ENCODE data around the gene ARHGEF16. TPM values are rescaled to one million over a fixed set of nuclear protein-coding genes. Genes with fewer than 3 reads are reported as not detected.

Gene ARHGEF16
- total RNA-seq, 1 donor from 2014 or later = 0.89 TPM

- intact Hi-C loops (cut with DNase I) = no loop called here
- ATAC-seq (ENCODE audit: poor library complexity) (no peak), DNase-seq (no peak)
These were observed 35.7 kb downstream of the ARHGEF16 start for GRCh38 chr1:3490046-3490745.

GRCh38 chr1:3491291-3492246 is 37.1 kb downstream of the ARHGEF16 start:
- ATAC-seq (ENCODE audit: poor library complexity) (peak; percentile 90), DNase-seq (peak; percentile 89)
- intact Hi-C loops (cut with DNase I) = loop anchor here (1.0 kb wide), 1 partner anchor 130 kb away; no protein-coding TSS in a partner anchor

DNA sequence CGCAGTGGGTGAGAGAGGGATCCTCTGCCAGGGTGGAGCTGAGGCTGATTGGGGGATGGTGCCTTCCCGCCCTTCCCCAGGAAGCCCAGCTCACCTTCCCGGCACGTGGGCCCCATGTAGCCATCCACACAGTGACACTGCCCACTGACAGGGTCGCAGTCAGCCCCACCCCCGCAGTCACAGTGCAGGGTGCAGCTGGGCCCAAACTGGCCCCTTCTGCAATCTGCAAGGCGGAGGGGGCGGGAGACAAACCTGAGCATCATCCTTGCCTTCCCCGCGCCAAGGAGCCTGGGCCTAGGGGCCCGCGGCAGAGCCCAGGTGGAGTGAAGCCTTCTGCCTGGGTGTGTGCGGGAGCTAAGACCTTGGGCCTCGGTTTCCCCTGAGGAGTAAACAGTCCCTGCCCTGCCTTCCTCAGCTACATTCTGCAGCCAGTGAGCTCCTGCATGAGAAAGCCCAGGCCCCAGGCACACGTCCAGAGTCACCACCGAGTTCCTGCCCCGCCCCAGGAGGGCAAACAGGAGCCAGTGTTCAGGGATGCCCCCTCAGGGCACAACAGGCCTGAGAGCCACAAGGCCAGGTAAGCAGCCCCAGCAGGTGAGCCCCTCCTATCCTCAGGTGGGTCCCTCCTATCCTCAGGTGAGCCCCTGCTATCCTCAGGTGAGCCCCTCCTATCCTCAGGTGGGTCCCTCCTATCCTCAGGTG is 38.2 kb downstream of the ARHGEF16 start:
- no peak for DNase-seq
- ATAC-seq (ENCODE audit: poor library complexity) = no peak
- intact Hi-C loops (cut with DNase I) = no loop called here

DNA sequence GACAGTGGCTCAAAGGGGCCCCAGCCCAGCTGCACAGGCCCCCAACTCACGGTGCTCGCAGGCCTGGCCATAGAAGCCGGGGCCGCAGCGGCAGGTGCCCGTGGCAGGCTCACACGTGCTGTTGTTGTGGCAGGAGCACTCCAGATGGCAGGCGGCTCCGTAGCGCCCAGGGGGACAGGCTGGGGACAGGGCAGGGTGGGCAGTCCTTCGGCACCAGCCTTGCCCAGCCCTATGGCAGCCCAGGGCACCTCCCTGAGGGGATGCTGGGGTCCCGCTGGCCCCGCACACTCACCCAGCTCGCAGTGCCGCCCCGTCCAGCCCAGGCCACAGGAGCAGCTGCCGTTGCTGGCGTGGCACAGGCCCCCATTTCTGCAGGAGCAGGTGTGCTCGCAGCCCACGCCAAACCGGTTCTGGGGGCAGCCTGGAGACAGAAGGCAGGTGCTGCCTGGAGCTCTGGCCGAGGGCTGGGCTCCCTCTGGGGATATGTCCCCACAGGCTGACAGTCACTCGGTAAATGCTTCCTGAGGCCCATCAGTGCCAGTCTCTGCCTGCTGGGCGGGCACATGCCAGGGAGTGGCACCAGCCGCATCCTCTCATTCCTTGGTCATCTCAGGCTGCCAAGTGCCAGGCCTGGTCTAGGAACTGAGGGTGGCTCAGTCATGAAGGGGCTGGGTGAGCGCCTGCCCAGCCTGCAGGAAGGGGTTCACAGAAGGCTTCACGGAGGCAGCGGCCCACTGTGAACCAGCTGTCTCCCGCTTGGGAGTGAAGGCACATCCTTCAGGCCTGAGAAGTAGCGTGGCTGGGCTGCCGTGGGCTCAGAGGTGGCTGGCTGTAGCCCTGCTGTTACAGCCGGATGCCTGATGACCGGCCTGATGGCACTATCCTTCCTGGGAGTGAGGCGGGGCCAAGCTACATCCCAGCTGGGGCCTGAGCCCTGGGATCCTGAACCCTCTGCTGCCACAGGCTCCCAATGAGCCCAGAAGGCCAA is 40.1 kb downstream of the ARHGEF16 start:
- DNase-seq = no peak
- intact Hi-C loops (cut with DNase I) = no loop called here
- no peak for ATAC-seq (ENCODE audit: poor library complexity)

DNA sequence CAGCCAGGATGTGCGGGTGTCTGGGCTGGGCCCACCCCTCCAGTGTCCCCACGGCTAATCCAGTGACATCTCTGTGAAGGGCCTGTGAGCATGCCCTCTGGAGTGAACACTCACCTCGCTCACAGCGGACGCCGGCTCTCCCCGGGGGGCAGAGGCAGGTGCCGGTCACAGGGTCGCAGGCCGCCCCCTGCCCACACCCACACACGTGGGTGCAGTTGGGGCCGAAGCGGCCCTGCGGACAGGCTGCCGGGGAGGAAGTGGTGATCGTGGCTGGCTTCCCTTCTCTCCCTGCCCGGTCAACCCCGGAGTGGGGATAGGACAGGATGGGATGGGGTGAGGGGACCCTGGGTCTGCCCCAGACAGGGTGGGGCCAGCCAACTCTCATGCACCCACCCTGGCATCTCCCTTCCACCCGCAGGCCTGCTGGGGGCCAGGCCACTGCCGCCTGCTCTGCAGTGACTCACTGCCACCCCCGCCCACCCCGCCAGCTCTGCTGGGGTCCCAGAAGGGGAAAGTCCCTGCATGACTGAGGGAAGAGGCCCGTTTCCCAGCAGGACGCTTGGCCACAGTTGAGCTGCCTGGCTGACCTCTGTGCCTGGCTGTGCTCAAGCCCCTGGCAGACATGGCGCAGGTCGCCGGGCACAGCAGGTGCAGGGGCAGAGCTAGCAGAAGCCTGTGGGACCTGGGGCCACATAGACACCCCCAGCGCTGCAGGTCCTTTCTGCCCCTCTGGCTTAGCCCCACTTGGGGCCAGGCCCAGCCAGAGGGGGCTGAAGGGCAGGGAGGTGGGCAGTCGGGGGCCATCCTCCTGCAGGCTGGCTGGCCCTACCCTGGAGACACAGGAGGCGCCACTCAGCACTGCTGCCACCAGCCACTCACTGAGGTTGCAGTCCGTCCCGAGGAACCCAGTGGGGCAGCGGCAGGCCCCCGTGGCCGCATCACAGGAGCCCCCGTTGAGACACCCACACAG is 41.6 kb downstream of the ARHGEF16 start:
- intact Hi-C loops (cut with DNase I) = no loop called here
- no peak for DNase-seq
- ATAC-seq (ENCODE audit: poor library complexity) = no peak

GRCh38 chr1:3496916-3497315 is 42.5 kb downstream of the ARHGEF16 start:
- DNase-seq = no peak
- ATAC-seq (ENCODE audit: poor library complexity) = no peak
- intact Hi-C loops (cut with DNase I) = no loop called here

- no peak for DNase-seq
- no peak for ATAC-seq (ENCODE audit: poor library complexity)
- intact Hi-C loops (cut with DNase I) = no loop called here
These were observed 43.1 kb downstream of the ARHGEF16 start for GRCh38 chr1:3497521-3497920.

GRCh38 chr1:3498246-3498930 is 43.9 kb downstream of the ARHGEF16 start:
- ATAC-seq (ENCODE audit: poor library complexity) = no peak
- DNase-seq = no peak
- intact Hi-C loops (cut with DNase I) = no loop called here

DNA sequence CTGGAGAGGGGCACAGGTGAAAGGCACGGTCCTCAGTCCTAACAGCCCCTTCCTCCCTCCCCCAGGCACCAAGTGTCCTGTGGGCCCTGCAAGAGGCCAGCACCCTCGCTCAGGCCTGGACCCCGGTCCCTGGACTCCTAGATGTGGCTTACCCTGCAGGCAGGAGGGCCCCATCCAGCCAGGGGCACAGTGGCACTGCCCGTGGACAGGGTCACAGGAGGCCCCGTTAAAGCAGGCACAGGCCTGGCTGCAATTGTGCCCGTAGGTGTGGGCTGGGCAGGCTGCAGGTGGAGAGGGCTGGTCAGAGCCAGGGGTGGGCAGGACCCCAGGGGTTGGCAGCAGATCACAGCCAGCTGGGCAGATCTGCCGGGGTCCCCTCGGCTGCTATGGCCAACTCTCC is 44.5 kb downstream of the ARHGEF16 start:
- DNase-seq (no peak), ATAC-seq (ENCODE audit: poor library complexity) (no peak)
- intact Hi-C loops (cut with DNase I) = no loop called here

DNA sequence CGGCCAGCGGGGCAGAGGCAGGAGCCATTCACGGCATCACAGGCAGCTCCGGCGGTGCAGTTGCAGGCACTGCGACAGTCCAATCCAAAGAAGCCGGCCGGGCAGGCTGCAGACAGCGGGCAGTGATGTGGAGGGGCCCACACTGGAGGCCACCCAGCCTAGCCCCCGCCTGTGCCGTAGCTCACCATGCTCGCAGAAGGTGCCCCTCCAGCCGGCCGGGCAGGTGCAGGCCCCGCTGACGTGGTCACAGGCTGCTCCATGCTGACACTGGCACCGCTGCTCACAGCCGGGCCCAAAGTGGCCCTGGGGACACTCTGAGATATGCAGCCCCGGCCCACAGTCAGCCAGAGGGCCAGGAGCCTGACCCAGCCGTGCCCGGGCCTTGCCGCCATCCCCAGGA is 45.1 kb downstream of the ARHGEF16 start:
- no peak for DNase-seq
- intact Hi-C loops (cut with DNase I) = no loop called here
- ATAC-seq (ENCODE audit: poor library complexity) = no peak

DNA sequence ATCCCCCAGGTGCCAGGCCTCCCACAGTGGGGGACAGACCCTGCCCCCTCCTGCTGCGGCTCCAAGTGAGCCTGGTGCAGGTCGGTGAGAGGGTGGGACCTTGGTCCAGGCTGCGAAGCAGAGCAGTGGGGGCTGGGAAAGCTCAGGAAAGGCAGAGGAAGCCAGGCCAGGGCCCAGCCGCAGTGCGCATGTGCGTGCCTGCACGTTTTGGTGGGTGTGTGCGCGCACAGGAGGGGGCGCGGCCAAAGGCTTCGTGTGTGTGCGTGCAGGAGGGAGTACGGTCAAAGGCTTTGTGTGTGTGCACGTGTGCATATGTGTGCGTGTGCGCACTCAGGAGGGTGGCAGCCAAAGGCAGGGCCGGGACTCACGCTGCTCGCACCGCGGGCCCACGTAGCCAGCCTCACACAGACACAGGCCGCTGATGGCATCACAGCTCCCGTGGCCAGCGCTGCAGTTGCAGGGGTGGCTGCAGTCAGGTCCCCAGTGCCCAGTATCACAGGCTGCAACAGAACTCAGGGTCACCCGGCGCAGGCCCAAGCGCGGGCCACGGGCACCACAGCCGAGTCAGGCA is 45.9 kb downstream of the ARHGEF16 start:
- no peak for DNase-seq
- ATAC-seq (ENCODE audit: poor library complexity) = no peak
- intact Hi-C loops (cut with DNase I) = no loop called here

DNA sequence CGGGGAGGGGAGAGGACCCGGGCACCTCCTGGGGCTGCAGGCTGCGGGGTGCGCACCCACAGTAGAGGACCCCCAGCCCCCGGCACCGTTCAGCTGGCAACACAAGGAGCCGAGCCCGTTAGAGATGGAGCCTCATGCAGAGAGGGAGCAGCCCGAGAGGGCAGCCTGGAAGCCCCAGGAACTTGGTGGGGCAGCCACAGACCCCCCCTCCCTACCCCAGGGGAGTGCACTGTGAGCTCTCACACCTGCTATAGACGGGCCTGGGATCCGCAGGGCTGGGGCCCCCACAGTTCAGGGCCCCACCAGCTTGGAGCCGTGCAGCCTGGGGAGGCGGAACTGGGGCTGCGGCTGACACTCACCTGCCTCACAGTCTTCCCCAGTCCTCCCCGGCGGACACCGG is 47.0 kb downstream of the ARHGEF16 start:
- intact Hi-C loops (cut with DNase I) = no loop called here
- DNase-seq (no peak), ATAC-seq (ENCODE audit: poor library complexity) (no peak)

GRCh38 chr1:3501856-3502640 is 47.6 kb downstream of the ARHGEF16 start:
- ATAC-seq (ENCODE audit: poor library complexity) (peak; percentile 80), DNase-seq (peak; percentile 74)
- intact Hi-C loops (cut with DNase I) = no loop called here

DNA sequence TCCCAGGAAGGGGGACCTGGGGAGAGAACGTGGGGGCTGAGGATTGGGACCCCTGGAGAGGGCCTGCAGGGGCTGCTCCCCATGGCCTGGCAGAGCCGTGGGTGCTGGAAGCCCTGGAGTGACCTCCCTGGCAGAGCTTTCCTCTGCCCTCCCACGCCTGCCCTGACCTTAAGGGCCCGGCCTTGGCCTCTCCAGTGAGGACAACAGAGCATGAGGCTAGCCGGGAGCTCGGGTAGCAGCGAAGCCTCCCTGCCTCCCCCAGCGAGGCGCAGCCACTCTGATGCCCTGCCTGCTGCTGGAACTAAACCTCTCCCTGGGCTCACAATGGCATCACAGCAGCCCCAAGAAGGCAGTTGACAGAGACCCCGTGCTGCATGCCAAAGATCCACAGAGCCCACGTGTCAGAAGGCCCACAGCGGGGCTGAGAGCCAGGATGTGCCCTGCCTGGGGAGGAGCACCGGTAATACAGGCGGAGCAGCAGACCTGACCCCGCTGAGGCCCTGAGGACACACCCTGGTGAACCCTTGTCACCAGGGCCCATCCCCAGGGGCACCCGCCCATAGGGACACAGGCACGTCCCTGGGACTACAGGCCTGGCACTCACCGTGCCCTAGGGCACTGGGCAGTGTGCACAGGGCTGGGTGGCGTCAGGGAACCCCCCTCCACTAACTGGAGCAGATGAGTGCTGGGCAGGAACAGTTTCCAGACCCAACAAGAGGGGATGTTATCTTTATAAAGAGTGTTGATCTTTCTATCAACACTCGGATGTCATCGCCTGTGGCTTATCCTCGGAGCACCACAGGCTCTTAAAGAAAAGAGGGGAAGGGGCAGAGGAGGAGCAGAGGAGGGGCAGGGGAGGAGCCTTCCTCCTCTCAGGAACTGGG is 48.4 kb downstream of the ARHGEF16 start:
- DNase-seq (no peak), ATAC-seq (ENCODE audit: poor library complexity) (no peak)
- intact Hi-C loops (cut with DNase I) = no loop called here

DNA sequence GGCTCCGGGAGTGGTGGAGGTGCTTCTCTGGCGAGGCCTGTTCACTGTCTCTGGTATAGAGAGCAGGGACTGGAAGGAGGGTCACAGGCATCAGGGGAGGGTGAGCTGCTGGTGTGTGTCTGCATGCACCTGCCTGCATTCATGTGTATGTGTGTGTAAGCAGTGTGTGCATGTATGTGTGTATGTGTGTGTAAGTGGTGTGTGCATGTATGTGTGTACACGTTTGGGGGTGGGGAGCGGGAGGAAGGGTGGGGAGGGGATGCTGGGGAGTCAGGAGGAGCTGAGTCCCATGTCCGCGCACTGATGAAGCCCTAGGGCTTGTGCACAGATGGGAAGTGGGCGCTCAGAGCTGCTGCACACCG is 49.0 kb downstream of the ARHGEF16 start:
- DNase-seq = no peak
- ATAC-seq (ENCODE audit: poor library complexity) = no peak
- intact Hi-C loops (cut with DNase I) = no loop called here

All from Right ventricle myocardium superior (tissue), 1 donor.